DMS79 (cell line): ENCODE measurements around the gene ACOT11.
"Not testable (repeated sequence)": the region's sequence is repeated elsewhere in the genome, so short reads cannot be mapped to it uniquely, and the experiment has no call there.

ENCODE experiments used
- DNase-seq: peaks from one replicate; lab custom pipeline; 2025; lab: John Stamatoyannopoulos, UW

ACOT11 gene

DNA sequence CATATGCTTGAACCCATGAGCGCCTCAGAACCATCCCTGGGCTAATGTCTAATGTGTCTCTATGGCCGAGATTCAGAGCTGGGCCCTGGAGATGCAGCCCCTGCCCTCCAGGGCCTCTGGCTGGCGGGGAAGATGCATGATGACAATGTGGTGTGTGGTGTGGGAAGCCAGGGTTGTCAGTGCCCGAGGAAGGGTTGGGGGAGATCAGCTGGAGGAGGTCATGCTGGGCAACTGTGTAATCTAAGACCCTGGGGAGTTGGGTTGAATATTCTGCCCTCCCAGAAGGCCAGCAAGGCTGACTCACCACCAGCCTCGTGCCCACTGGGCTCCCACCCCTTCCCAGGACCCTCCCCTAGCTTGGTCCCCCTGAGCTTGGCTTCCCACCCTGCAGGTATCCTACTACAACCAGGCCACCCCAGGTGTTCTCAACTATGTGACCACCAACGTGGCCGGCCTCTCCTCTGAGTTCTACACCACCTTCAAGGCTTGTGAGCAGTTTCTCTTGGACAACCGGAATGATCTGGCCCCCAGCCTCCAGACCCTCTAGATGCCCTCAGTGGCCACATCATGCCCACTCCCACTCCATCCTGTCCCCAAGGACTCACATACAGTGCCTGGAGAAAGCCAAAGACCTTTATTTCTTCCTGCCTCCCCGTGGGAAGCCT, 60.7 kb downstream of the ACOT11 start:
- DNase-seq, result no peak

DNA sequence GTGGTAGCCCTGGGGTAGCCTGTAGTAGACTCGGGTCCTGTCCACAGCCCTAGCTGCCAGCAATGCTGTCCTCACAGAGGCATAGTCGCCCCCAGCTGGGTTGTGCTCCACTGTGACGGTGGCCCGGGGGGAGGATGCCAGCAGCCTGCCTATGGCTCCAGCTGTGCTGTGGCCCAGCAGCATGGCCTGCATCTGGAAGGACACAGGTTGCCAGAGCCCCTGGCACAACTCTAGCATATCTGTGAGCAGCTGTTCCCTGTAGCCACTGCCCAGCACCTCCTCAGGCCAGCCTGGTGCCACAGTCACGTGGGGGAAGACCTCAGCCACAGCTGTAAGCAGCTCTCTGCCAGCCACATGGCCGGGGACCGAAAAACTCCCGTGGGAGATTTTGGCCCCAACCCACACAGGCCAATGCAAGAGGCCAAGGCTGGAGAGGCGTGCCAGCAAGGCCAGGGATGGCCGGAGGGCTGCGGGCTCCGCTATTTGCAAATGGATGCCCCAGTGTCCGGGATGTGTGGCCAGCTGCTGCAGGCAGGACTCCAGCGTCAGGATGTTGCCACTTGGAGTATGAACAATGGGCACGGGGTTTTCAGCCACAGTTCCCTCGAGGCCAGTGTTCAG, 61.4 kb downstream of the ACOT11 start:
- DNase-seq, result no peak

GRCh38 chr1:54610048-54610447, 62.0 kb downstream of the ACOT11 start:
- DNase-seq, result no peak

- no peak for DNase-seq
These were observed 62.9 kb downstream of the ACOT11 start for GRCh38 chr1:54610601-54611580.

GRCh38 chr1:54611621-54612020, 63.6 kb downstream of the ACOT11 start:
- DNase-seq, result no peak

DNA sequence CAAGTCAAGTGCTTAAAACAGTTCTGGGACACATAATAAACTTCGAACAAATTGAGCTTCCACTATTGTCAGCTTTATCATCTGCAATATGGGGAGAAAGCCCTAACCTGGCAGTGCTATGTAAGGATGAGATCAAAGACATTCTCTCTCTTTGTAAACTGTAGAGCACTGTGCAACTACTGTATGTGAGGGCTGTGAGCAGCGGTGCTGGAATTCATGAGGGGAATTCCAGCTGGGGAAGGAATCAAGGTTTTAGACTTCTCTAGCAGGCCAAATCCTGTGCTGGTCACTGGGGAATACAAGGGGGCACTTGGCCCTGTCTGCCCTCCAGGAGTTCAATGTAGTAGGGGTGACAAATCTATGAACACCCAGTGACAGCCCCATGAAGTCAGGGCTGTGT, 66.0 kb downstream of the ACOT11 start:
- no peak for DNase-seq

DNA sequence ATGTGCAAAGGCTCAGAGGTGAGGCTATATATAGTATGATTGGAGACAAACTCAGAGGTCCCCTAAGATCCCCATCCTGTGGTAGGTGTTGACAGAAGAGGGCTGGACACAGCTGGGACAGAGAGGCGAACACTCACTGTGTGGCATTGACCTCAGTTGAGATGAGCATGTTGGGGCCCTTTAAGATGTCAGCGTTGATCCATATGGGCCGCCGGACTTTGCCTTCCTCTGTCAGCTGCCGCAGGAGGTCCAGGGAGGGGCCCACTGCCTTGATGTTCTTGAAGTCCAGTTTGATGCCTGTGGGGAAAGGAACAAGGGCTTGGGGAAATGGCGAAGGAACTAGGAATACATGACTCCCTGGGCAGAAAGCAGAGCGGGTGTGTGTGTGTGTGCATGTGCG, 66.5 kb downstream of the ACOT11 start:
- no peak for DNase-seq

DNA sequence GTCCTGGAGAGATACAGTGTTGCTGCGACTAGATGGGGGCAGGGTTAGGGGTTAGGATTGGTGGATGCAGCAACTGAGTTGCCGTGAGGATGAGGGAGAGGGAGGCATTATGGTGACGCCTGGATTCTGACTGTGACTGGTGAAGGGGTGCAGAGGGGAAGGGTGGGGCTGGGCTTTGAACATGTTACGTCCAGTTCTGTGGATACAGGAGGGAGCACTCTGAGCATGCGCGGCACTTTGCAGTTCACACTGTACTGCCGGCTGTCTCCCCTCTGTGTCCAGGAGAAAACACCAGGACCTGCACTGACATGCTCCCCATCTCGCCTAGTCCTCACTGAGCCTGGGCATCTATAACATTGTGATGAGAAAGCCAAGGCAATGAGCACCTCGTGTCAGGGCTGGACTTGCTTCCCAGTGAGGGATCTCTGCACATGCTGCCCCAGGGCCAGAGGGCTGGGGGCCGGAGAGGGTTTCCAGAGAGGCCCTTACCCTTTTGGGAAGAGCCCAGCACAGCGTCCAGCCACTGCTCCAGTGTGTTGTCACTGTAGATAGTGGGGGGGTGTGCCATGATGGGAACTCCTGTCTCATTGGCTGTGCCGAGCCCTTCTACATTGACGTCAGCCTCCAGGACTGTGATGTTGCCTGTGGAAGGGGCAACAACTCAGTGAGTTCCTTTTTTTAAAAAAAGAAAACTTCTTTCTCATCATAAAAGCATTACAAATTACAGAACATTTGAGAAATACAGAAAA, 67.7 kb downstream of the ACOT11 start:
- DNase-seq, result no peak

DNA sequence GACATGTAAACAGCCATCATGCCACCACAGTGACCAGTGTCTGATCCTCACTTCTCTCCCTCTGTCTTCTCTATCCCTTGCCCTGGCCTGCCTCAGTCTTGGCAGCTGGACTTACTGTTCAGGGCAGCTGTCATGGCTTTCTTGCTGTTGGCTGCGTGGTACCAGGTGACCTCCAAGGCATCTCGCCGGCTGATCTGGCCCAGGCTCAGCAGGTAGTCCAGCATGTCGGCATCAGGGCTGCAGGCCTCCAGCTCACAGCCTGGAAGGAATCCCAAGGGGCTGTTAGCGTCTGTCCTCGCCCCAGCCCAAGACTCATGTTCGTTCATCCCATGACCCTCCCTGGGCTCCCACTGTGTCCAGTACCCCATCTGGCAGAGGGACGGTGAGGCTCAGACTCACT, 71.7 kb downstream of the ACOT11 start:
- no peak for DNase-seq

- no peak for DNase-seq
These were observed 75.4 kb downstream of the ACOT11 start, which contains the start of gene FAM151A for GRCh38 chr1:54623216-54624007. Gene FAM151A (minus strand): TSS chr1:54623525. CDS start chr1:54623395, 130 bp downstream.

GRCh38 chr1:54624466-54625464, 76.7 kb downstream of the ACOT11 start:
- no peak for DNase-seq

GRCh38 chr1:54627196-54627595, 79.2 kb downstream of the ACOT11 start:
- no peak for DNase-seq

DNA sequence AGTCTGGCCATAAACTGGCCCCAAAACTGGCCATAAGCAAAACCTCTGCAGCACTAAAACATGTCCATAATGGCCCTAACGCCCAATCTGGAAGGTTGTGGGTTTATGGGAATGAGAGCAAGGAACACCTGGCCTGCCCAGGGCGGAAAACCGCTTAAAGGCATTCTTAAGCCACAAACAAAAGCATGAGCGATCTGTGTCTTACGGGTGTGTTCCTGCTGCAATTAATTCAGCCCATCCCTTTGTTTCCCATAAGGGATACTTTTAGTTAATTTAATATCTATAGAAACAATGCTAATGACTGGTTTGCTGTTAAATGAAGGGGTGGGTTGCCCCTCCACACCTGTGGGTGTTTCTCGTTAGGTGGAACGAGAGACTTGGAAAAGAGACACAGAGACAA, 87.8 kb downstream of the ACOT11 start:
- not testable (repeated sequence) for DNase-seq

DNA sequence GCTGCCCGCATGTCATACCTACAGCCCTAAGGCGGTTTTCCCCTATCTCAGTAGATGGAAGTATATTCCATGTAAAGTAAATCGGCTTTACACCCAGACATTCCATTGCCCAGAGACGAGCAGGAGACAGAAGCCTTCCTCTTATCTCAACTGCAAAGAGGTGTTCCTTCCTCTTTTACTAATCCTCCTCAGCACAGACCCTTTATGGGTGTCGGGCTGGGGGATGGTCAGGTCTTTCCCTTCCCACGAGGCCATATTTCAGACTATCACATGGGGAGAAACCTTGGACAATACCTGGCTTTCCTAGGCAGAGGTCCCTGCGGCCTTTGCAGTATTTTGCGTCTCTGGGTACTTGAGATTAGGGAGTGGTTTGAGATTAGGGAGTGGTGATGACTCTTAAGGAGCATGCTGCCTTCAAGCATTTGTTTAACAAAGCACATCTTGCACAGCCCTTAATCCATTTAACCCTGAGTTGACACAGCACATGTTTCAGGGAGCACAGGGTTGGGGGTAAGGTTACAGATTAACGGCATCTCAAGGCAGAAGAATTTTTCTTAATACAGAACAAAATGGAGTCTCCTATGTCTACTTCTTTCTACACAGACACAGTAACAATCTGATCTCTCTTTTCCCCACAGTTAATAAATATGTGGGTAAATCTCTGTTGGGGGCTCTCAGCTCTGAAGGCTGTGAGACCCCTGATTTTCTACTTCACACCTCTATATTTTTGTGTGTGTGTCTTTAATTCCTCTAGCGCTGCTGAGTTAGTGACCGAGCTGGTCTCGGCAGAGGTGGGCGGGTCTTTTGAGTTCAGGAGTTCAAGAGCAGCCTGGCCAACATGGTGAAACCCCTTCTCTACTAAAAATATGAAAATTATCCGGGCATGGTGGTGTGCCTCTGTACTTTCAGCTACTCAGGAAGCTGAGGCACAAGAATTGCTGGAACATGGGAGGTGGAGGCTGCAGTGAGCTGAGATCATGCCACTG, 88.7 kb downstream of the ACOT11 start:
- not testable (repeated sequence) for DNase-seq

GRCh38 chr1:54640361-54640760, 92.3 kb downstream of the ACOT11 start:
- DNase-seq, result no peak

GRCh38 chr1:54640863-54641836, 93.1 kb downstream of the ACOT11 start, which contains the start of gene MROH7:
Gene MROH7 (plus strand): TSS chr1:54641786. CDS start chr1:54652927, 11,141 bp downstream.
- no peak for DNase-seq

DNA sequence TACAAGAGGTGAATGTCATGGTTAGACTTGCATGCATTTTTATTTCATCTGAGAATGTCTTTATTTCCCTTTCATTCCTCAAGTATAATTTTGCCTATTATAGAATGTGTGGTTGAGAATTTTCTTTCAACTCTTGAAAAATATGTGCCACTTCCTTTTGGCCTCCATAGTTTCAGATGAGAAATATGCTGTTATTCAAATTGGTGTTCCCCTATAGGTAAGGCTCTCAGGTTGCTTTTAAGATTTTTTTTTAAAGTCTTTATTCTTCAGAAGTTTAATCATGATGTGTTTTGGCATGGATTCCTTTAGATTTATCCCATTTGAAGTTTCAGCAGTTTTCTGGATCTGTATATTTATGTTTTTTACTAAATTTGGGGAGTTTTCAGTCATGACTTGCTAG, 95.7 kb downstream of the ACOT11 start:
- DNase-seq, result no peak
